Inflammatory macrophage treated with lipopolysaccharide for 1 hour (primary cell): ENCODE results near the gene IL20RA.
"Not testable (repeated sequence)": the region's sequence is repeated elsewhere in the genome, so short reads cannot be mapped to it uniquely, and the experiment has no call there.

Experiments used
- DNase-seq, 2 donors: peaks; one replicate each; pipeline ENCODE4 v3.0.0-alpha.2; 2020 to 2022

IL20RA gene

DNA sequence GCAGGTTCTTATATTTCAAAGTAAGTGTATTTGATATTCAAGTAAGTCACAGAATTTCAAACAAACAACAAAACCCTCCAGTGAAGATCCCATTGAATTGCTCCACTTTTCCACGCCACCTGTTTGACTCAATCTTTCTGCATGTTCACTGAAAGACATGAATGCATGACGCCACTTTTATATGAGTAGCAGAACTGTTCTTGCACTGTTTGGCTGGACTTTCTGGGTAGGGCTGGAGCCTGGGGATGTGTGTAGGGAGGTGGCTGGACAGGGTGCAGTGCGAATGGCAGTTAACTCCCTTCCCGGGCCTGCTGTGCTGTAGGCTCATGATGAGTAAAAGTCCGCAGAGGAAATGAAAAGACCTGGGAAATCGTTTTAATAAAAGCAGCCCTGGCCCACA, 39.7 kb downstream of the IL20RA start:
- DNase-seq, result no peak

DNA sequence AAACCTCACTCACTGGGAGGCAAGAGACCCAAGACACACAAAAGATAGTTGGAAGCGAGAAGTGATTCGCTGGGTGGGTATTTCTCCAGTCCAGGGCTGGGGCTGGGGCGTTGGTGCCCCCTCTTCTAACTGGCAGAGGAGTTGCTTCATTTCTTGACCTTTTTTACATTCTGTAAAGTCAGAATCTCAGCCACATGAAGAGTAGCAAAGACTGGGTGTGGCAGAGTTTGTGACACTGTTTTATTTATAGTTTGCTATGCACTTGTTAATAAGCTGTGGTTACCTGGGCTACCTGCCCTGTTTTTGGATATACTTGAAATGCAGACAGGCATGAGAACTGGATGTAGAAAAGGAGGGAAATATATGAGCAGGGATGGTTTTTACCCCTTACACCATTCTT, 42.3 kb downstream of the IL20RA start:
- DNase-seq, result no peak

GRCh38 chr6:137001977-137002302, 42.8 kb downstream of the IL20RA start:
- no peak for DNase-seq

DNA sequence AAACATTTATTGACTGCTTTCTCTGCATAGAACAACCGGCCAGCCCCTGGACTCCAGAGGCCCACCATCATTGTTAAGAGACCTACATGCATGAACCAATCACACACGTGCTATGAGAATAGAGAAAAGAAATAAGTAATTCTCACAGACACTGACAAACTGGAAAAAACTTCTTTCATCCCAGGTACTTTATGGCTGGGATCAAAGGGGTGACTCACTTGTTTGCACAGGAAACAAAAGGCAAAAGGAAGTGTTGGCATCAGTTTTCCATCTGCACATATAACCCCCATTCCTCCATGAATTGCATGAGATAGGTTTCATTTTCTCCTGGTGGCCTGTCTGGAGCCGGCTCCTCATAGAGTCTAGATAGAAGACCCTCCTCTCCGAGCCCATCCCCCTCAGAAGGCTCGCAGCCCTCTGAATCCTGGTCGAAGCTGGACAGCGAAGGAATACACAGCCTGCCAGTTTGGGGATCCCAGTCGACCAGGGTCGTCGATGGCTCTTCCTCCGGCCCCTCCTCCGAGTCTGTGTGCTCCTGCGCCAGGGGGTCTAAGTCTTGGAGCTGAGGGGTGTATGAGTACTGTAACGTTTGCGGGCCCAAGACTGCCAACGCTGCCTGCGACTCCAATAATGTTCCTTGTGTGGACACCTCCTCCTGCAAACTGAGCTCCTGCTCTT, 43.3 kb downstream of the IL20RA start:
- no peak for DNase-seq

GRCh38 chr6:137000825-137001224, 43.9 kb downstream of the IL20RA start:
- no peak for DNase-seq

DNA sequence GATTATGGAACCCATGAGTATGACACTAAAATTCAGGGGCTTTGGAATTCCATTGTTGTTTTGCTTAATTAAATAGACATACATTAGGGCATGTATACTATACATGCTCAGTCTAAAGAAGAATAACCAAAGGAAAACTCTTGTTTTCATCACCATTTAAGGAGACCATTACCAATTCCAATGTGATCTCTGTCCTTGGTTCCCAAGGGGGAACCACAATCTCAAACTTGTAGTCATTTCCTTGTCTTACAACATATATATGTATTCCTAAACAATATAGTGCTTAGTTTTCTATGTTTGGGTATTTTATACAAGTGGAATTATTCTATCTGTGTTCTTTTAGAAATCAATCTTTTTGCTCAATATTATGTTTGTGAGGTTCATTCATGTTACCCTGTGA, 49.2 kb downstream of the IL20RA start:
- no peak for DNase-seq

DNA sequence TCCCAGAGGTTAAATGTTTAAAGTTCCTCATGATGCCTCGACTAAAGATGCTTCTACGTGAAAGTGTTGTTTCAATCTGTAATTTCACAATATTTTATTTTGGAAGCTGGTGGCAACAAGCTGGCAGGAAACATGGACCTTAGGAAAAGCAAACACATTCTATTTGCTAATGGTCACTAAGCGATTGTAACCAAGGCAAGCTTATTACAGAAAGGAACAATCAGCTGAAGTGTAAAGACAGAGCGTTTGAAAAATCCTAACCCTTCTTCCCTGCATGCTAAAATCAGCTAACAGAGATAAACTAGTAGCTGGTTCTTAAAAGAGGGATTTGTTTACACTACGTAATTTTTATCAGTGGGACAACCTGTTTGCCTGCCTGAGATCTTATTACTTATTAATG, 50.0 kb downstream of the IL20RA start:
- DNase-seq, result no peak

- no peak for DNase-seq
Observed at GRCh38 chr6:136992113-136992512, 52.7 kb downstream of the IL20RA start.

- DNase-seq, result no peak
Observed at GRCh38 chr6:136991646-136992045, 53.1 kb downstream of the IL20RA start.

- no peak for DNase-seq
Observed at GRCh38 chr6:136990754-136991153, 54.0 kb downstream of the IL20RA start.

- no peak for DNase-seq
Observed at GRCh38 chr6:136990242-136990578, 54.6 kb downstream of the IL20RA start.

DNA sequence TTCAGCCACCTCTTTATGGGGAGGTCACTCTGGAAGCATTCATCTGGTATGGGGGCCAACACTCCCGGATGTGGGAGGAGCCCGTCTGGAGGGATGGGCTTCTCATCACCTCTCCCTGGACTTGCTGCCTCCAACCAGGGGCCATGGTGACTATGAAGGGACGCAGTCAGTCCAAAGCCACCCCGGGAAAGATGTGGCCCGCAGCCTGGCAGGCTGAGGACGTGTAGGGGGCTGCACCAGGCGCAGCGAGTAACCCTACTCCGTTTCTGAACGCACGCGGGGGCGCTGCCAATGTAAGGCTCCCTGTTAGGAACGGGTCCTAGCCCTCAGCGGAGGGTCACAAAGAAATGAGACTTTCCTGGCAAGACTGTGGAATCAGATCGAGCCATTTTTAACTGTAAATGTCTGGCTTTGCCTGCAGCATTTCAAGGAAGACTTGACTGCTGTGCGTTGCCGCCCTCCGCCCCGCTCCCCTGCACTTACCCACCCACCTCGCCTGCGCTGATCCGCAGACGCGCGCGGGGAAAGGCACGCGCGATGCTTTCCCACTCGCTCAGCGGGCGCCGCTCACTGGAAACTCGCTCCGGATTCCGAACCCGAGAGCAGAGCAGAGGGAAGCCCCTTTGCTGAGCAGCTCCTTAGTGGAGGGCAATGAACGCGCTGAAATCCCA, 55.1 kb downstream of the IL20RA start:
- no peak for DNase-seq

DNA sequence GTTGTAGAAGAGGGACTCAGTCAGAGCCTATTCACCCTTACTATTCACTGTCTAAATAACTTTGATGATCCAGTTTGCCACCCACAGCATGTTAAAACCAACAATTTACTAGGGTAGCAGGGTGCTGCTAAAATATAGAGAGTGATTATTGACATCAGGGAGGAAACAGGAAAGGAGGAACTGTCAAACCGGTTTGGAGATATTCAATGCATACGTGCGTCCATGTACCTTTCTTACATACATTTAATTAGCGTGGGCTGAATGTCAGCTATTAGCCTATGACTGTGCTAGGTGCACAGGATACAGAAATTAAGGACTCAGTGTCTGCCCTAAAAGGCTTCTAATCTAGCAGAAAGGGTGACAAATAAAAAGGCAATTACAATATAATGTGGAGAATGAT, 57.2 kb downstream of the IL20RA start:
- no peak for DNase-seq

DNA sequence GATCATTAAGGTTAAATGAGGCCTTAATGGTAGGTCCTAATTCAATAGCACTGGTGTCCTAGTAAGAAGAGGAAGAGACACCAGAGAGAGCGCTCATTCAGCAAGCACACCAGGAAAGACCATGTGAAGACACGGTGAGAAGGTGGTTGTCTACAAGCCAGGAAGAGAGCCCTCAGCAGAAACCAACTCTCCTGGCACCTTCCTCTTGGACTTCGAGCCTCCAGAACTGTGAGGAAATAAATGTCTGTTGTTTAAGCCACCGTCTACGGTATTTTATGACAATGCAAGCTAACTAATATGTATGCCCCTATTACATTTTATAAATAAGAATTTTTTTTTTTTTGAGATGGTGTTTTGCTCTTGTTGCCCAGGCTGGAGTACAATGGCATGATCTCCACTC, 59.3 kb downstream of the IL20RA start:
- no peak for DNase-seq

DNA sequence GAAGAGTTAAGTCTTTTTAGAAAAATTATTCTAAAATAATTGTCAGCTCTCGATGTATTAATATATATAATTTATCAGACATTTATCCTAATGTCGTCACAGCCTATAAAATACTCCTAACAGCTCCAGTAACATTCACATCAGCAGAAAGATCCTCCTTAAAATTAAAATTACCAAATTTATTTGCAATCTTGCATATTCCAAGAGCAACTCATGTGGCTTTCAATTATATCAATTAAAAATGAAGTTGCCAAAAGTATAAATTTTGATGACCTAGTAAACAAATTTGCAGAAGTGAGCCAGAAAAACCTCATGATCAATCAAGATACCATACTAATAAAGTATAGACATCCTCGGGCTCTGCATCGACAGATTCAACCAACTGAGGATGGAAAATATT, 60.2 kb downstream of the IL20RA start:
- no peak for DNase-seq

DNA sequence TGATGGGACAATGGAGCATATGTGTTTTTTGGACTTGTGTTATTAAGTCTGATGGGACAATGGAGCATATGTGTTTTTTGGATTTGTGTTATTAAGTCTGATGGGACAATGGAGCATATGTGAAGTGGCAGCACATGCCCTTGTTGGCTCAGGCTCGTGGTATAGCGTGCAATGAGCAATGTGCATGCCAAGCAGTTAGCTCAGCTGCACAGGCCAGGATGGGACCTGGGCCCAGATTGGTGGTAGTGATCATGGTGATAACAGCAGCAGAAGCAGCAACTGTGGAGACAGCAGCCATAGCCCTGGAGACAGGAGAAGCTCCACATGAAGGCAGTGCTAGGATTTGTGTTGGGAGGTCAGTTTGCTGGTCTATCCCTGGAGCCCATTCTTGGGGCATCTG, 61.1 kb downstream of the IL20RA start:
- no peak for DNase-seq

- no peak for DNase-seq
Observed at GRCh38 chr6:136982928-136983327, 61.8 kb downstream of the IL20RA start.

- no peak for DNase-seq
Observed at GRCh38 chr6:136980070-136980469, 64.7 kb downstream of the IL20RA start.

DNA sequence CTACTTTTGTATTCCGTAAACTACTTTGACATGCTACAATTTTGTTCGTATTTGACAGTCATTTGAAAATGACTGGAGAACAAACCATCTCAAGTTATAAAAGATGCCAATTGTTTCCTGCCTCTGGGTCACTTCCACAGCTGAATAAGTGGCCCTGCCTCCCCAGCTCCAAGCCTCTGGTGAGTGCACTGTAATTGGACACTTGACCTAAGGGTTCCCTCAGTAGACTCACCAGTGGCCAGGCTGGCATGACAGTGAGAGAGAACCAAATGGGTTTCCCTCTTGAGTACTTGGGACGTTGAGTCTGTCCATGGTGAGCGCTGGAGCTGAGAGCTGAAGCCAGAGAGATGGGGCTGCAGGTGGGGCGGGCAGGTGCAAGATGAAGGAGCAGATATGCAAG, 65.6 kb downstream of the IL20RA start:
- DNase-seq, result no peak

- no peak for DNase-seq
Observed at GRCh38 chr6:136977075-136977474, 67.7 kb downstream of the IL20RA start.

DNA sequence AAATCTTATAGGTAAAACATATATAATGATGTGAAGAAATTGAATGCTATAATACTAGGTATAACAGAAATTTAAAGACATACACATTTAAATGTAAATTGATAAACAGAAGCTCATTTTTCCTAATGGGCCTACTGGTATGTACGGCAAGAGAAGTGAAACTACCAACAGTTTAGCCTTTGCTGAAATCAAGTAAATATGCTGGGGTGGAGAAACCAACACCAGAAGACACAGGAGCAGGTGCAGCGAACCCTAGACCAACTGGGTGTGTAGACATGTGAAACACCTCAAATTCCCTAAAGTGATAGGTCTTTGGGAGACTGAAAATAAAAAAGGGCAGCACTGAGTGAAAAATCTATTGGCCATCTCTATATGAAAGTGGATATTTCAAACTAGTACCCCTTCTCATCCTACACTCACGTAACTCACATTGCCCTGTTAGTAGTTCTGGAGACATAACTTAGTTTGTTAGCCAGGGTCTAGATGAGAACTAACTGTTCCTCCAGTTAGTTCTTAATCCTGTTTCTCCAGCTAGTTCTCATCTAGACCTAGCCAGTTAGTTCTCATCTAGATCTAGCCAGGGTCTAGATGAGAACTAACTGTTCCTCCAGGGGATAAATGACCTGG, 69.6 kb downstream of the IL20RA start:
- DNase-seq, result no peak

DNA sequence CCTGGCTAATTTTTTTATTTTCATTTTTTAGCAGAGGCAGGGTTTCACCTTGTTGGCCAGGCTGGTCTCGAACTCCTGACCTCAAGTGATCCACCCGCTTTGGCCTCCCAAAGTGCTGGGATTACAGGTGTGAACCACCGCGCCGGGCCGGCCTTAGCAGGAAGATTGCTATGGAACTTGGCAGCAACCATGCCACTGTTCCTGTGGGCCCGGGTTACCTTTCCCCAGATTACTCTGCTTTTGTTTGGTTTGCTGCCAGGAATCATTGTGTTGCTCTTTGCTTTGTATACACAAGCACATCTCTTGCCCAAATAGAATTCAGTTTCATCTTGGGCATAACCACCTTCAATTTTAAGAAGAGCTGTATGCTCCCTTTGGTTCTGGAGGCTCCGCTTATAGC, 71.0 kb downstream of the IL20RA start:
- not testable (repeated sequence) for DNase-seq

- DNase-seq, result no peak
Observed at GRCh38 chr6:136971609-136972008, 73.2 kb downstream of the IL20RA start.

DNA sequence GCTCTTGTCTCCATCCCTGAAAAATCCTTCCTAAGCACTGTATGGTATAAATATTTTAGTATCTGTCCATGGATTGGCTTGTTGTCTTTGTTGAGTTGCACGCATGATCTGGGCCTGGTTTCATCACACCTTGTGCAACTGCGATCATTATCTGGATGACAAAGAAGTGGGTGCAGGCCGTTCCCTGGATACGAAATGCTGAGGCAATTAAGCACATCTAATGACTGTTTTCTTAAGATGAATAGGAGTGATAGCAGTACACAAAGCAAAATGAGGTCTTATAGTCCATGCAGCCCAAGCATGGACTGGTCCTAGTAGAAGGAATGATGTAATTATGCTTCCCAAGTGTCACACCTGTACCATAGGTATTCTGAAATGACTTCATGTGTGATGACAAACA, 74.8 kb downstream of the IL20RA start:
- no peak for DNase-seq

GRCh38 chr6:136969433-136969832, 75.3 kb downstream of the IL20RA start:
- no peak for DNase-seq
